GM13976 (cell line): Measurements from ENCODE around the gene SDF4.

Source experiments
- DNase-seq: peaks from one replicate; pipeline ENCODE4 v3.0.0; 2012; ENCODE audit warnings: low spot score
- CTCF ChIP-seq: IDR thresholded peaks from 2 replicates; pipeline ENCODE4 v1.5.1; 2012; ENCODE audit warnings: borderline replicate concordance, mild to moderate bottlenecking; ENCODE audit not compliant: insufficient read depth; ENCODE audit errors: extremely low read depth, missing control alignments, control extremely low read depth
- in situ Hi-C: fragments of 300-500 bp; cut with MboI; formaldehyde crosslinking; loops from one replicate; pipeline ENCODE4 v1.12.0; 2022; ENCODE audit warnings: low sequenced_read_pairs, mixed read lengths, inconsistent platforms; ENCODE audit not compliant: unreplicated experiment

Gene SDF4

DNA sequence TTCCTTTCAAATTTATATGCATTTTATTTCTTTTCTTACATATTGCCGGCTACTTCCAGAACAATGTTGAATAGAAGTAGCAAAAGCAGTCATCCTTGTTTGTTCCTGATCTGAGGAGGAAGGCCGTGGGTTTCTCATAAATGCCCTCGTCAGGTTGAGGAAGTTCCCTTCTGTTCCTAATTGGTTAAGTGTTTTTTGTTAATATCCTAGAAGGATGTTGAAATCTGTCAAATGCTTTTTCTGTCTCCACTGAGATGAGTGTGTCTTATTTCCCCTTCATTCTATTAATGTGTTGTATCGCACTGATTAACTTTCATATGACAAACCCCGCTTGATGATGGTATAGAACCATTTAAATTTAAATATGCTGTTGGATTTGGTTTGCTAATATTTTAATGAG is 42.7 kb downstream of the SDF4 start:
- in situ Hi-C loops = no loop called here

DNA sequence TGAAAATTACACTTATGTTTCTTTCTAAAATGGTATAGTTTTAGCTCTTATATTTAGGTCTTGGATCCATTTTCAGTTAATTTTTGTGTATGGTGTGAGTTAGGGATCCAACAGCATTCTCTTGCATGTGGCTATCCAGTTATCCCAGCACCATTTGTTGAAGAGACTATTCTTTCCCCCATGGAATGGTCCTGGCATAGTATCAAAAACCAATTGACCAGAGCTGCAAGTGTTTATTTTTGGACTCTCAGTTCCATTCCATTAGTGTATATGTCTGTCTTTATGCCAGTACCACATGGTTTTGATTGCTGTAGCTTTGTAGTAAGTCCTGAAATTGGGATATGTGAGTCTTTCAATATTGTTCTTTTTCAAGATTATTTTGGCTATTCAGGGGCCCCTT is 43.9 kb downstream of the SDF4 start:
- in situ Hi-C loops = no loop called here
- no peak for TF ChIP-seq CTCF
- DNase-seq = no peak

More for the DNA sequence above, 42.7 kb downstream of the SDF4 start:
- DNase-seq = no peak
- no peak for TF ChIP-seq CTCF

- in situ Hi-C loops = no loop called here
- TF ChIP-seq CTCF = no peak
- DNase-seq = no peak
These were observed 46.6 kb downstream of the SDF4 start for GRCh38 chr1:1185101-1185765.

DNA sequence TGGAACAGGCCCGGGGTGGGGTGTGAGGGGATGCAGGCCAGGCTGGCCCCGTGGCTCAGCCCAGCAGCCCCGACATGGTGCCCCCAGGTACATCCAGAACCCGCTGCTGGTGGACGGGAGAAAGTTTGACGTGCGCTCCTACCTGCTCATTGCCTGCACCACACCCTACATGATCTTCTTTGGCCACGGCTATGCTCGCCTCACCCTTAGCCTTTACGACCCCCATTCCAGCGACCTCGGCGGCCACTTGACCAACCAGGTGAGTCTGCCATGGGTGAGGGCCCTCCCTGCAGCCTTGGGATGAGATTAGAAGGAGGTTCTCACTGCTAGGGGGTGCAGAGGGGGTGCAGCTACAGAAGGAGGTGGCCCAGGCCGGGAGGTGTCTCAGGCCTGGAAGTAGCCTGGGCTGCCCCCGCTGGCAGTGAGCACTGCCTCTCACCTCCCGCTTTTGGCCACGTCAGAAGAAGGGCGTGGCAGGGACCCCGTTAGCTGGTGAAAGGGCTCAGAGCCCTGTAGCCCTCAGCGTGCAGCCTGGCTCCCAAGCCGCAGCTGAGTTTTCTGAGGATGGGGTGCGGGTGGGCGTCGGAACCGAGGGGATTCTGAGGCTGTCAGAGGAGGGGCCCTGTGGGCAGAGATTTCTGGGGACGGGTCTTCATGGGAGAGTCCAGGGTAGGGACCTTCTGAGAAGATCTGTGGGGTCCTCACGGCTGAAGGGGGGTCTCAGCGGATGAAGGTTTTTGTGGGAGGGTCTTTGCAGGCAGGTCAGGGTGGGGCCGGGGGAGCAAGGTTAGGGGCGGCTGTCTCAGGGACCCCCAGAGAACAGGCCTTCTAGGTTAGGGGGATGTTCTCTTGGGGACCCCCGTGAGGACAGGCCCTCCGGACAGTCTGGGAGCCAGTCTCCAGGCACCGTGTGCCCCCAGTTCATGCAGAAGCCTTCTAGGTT is 47.7 kb downstream of the SDF4 start:
- TF ChIP-seq CTCF = no peak
- no peak for DNase-seq
- in situ Hi-C loops = no loop called here

- in situ Hi-C loops = no loop called here
- DNase-seq = no peak
- TF ChIP-seq CTCF = no peak
These were observed 48.5 kb downstream of the SDF4 start for GRCh38 chr1:1183221-1183747.

- no peak for TF ChIP-seq CTCF
- in situ Hi-C loops = no loop called here
- no peak for DNase-seq
These were observed 49.1 kb downstream of the SDF4 start for GRCh38 chr1:1182491-1183220.
